ENCODE measurements around the gene MBD2.
"Not testable (repeated sequence)": the region's sequence is repeated elsewhere in the genome, so short reads cannot be mapped to it uniquely, and the experiment has no call there.

Gene MBD2

DNA sequence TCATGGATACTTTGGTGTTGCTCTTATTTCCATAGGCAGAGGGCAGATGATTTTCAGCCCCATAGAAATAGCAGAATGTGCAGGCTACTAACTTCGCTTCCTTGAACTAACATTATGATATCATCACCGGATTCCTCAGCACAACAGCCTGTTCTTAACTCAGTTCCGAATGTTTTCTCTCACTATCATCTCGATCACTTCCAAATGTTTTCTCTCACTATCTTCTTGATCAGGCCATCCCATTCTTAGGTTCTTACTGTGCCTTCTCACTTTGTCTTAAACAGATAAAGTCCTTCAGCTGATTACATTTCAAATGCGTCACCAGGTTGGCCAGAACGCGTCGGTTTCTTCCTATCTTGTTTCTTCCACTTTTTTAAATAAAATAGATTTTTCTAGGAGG, 11.4 kb upstream of the MBD2 start:
- DNase-seq, result no peak

DNA sequence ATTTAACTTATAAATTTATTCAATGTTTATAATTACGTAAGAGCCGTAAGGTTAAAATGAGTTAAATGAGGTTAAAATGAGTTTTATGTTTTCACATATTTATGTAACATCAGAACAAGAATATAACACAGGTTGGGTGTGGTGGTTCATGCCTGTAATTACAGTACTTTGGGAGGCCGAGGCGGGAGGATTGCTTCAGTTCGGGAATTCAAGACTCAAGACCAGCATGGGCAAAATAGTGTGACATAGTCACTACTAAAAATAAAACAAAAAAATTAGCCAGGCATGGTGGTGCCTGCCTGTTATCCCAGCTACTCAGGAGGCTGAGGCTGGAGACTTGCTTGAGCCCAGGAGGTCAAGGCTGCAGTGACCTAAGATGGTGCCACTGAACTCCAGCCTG, 9.3 kb upstream of the MBD2 start:
- DNase-seq, result no peak

DNA sequence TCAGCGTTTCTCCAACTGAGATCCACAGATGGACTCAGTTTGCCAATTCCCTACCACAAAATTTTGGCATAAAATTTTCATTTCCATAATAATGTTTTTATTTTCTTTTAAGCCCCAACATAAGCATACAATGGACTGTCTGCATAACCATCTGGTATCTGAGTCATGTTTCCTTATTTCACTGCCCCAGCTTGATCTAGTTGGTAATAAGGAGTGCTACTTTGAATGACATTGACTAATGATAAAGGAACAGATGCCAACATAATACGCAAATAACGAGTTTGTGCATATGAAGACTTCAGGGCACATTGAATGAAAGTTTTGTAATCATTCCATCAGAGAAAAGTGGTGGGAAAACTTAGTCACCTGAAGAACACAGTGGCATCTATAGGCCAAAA, 8.8 kb upstream of the MBD2 start:
- peak; percentile 19 to 47 for DNase-seq

DNA sequence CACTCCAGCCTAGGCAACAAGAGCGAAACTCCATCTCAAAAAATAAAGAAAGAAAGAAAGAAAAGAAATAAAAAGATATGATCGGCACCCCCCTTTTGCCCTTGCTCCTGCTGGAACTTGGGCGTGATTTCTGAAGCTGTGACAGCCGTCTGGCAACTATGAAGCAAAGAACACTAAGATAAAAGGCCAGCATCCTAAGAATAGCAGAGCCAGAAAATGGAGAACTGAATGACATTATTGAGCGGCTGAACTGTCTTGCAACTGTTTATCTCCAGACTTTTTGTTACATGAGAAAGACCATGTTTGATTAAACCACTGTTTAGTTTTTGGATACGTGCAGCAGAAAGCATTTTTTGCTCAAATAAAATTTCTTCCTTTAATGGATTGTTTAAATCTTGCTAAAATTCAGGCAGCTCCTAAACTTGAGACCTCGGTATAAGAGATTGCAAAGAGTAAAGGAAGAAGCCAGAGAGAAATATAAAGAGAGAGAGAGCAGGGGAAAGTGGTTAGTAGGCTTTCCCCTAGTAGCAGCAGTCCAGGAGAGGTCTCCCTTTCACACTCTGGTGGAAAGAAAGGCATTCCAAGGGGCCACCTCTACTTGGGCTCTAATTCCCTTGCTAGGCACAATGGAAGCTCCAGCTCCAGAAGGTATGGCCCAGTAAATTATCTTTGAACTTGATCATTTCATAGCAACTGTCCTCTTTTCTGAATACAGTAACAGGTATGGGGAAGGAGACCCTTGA, 8.2 kb upstream of the MBD2 start:
- no peak for DNase-seq

DNA sequence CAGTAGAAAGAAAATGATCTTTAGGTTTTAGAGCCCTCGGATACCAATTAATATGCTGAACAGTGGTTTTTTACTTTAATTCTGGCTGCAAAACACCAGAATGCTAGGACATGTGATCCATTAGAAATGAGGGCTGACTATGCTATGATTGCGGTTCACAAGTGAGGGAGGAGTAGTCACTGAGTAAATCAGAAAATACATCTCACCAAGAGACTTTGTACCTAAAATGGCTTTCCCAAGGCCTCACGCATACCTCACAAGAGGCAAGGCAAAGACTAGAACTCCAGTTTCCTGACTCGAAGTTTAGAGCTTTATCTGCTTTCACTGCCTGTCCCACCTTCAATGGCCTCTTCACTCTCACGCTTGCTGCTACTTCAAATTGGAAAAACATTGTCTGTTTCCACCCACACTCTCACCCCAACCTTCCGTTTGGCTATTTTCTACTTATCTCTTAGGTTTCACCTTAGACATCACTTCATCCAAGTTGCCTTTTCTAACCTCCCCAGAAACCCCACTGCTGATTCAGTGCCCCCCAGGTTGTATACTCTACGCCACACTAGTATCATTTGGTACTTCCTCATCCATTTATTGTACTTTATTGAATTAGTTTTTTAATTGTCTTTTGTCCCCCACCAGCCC, 5.1 kb upstream of the MBD2 start:
- DNase-seq, result no peak

DNA sequence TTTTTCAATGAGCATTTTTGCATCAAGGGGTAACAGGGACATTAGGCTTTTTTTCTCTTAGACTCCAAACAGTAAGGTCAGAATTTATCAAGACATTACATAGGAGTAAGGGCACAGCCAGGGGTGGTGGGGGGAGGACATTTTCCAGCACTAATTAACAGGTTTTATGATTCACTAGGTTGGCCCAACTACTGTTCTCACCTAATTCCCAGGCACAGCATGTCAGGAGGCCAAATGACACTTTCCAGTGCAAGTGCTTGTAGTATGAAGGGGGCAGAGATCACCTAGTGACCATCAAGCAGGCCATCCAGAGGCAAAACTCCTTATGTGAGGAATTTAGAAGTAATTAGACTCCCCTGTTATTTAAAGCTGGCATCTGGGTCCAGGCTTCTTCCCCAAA, 3.9 kb upstream of the MBD2 start:
- no peak for DNase-seq

DNA sequence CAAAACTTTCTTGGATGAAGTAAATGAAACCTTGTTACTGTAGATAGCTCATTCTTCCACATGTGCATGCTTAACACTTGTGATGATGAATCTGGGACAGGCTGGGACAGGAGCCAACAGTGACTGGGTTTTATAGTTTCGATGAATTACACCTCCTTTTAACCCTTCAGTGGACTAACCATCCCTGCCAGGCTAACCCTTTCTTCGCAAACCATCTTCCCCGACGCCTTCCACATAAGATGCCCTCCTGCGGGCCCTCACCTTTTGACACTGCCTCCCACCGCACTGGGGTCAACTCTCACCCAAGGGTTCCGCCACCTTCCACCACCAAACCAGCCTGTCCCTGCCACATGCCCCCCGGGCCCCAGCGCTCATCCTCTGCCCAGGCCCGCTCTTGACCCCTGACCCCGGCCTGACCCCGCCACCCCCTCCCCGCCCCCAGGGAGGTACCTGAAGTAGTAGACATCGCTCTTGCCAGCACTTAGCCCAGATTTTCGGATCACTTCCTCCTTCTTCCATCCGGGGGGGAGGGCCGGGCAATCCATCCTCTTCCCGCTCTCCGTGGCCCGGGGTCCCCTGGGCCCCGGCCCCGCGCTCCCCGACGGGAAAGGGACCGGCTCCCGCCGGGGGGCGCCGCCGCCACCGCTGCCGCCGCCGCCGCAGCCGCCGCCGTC, 764 bp downstream of the MBD2 start:
- DNase-seq, result peak; percentile 34 to 45

DNA sequence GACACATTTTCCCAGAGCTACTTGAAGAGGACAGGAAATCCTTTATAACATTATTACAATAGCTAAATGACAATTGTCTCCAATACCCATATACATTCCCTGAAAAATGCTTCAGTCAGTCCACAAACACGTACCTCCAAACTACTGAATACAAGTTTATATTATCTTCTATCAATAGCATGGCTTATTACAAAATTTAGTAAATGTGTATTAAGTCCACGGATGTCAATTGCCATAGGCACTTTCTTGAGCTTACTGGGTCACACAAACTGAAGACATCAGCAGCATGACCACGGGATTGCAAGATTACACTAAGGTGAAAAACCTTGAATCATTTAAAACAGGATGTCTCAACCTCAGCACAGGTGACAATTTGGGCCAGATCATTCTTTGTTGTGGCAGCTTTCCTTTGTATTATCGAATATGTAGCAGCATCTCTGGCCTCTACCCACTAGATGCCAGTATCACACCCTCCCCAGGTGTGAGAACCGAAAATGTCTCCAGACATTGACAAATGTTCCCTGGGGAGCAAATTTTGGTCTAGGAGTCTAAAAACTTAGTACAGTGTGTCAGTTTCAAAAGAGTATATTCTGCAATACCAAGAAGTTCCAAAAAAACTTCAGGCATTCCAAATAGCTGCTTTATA, 1.4 kb downstream of the MBD2 start:
- peak; percentile 15 to 23 for DNase-seq

DNA sequence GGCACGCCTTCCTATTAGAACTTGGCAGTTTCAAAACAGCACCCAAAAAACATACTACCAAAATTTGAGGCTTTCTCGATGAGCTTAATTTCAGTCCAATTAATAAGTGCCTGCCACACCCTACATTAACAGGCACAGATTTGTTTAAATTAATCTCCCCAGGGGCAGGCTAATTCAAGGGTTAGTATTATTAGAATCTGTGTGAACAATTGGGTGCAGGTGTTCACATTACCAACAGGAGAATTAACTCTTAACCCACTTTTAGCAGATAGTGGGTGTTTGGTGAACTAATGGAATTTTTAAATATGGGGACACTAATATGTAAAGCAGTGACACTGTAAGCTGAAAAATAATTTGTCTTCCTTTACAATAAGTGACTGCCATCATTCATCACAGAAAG, 4.1 kb downstream of the MBD2 start:
- DNase-seq, result no peak

DNA sequence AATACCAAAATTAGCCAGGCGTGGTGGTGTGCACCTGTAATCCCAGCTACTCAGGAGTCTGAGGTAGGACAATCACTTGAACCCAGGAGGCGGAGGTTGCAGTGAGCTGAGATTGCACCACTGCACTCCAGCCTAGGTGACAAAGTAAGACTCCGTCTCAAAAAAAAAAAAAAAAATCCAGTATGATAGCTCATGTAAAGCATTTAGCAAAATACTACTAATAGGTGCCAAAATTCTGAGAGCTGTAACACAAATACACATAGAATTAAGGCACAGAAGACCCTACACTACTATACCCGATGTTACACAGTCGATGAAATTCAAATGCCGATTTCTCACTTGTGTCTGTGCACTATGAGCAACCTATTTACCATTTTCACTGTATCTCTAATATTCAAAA, 5.7 kb downstream of the MBD2 start:
- not testable (repeated sequence) for DNase-seq

DNA sequence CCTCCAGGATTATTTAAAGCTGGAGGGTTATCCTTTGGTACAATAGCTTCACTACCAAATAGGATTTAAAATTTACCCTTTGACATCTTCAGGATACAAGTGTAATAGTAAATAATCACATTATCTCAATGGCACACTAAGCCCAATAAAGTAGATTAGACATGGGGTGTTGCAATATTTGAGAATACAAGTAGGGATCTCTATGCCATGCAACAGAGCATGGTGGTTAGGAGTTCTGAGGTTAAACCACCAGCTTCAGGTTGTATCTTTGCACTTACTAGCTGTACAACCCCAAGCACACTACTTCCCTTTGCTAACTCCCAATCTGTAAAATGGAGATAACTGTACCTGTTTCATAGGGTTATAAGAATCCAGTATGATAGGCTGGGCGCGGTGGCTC, 6.2 kb downstream of the MBD2 start:
- no peak for DNase-seq

DNA sequence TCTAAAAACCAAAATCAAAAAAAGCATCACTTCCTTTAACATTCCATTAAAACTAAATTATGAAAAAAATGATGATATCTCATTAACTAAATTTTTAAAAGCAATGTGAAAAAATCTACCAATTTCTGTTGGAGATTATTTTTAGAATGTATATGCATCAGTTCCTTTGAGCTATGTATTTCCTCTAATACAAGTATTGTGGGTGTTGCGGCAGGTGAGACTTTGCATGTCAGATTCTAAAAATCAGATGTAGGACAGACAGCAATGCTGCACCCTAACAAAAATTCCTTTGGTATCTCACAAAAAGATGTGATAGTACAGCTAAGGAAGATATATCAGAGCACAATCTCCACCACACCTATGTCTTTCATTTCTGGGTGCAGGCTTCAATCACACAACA, 6.8 kb downstream of the MBD2 start:
- DNase-seq, result no peak

DNA sequence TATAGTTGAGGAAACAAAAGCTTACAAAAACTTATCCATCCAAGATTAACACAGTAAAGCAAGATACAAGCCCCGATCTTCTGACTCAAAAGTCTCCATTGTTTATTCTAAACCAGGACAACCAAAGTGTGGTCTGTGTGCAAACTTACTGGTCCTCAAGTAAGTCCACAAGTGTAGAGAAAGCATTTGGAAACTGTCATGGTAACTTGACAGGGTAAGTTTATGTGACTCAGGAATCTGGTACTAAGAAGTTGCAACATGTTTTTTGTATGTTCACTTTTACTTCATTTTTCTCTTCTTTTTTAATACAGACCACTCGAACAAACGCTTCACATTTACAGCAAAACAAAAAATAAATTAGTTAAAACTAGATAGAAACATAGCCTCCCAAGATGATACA, 9.4 kb downstream of the MBD2 start:
- no peak for DNase-seq

DNA sequence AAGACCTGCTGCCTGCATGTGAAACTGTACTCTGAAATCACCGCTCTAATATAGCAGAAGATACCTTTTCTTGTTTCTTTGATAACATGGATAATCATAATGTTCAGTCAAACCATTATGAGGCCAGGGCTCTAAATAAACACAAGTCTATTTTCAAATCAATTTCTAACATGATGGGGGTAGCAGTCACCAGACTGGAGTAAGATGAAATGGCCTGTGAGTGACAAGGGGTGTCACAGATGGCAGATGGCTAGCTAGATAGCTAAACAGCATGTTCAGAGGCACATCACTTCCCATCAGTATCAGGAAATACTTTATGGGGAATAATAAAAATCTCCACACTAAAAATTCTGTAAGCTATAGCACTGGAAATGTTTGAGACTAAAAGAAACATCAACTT, 14.0 kb downstream of the MBD2 start:
- DNase-seq, result no peak

DNA sequence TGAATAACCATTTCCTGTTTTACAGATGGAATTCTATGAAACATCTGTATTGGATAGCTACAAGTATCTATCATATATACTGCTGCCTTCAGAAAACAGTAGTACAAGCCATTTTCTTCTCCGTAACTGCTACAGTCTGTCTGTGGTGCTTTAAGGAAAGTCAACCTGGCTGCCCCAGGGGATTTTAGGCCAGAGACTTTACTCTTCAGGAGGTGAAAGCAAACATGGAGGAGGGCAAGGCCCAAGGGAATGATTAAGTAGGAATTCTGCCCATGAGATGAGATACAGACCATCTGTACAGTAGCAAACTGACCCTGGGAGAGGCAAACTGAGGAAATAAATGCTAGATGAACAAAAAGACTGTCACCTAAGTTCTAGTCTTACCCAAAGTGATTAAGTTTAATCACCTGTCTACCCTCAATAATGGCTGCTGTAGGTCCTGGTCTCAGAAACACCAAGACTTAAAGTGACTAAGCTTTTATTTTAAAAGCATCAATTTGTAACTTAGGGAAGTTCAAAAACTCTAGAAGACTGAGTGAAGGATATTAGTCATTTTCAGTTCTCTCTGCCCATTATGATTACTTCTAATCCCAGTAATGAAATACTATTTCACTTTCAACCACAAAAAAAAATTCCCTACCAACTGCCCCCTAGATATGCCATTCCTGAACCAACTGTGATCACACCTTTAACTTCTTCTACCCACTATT, 14.8 kb downstream of the MBD2 start:
- peak in 1 of 2 donors; percentile 28 for DNase-seq

DNA sequence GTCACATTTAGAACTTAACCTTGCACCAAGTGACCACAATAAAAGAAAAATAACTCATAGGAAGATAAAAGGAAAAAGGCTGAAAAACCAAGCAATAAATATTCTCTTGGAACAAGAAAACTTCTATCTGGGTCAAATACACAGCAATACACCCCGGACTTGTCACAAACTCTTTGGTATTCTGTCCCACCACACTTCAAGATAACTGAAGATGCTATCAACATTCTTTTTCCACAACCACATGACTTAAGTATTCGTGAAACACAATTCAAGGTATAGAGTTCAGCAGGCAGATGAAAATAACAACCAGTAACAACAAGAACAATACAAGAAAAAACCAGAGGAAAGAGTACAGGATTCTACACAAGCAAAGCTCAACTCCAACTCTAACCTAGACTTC, 18.0 kb downstream of the MBD2 start:
- DNase-seq, result no peak

DNA sequence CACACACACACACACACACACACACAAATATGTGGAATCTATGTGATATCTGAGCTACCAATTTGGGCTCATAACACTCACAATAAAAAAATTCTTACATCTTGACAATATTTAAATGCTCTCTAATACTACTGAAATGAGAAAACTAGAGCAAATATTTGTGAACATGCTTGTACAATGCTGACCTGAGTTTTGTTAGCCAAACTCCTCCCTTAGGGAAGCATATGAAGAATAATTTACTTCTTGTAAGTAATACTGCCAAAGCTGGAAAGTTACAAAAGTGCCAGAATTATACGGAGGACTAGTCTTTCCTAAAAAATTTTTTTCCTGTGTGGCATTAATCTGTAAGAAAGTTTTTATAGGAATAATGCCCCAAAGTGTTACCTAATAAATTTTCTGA, 18.5 kb downstream of the MBD2 start:
- no peak for DNase-seq

DNA sequence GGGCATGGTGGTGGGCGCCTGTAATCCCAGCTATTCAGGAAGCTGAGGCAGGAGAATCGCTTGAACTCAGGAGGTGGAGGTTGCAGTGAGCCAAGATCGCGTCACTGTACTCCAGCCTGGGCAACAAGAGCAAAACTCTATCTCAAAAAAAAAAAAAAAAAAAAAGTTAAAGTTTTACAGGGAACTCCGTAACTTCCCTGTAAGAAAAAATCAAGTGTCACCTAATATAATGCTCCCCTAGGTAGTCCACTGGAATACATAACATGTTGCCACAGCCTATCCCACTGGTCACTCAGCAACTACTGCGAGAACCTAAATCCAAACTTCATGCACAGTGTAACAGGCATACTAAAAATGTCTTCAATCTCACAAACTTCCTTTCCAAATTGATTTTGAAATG, 19.0 kb downstream of the MBD2 start:
- not testable (repeated sequence) for DNase-seq

DNA sequence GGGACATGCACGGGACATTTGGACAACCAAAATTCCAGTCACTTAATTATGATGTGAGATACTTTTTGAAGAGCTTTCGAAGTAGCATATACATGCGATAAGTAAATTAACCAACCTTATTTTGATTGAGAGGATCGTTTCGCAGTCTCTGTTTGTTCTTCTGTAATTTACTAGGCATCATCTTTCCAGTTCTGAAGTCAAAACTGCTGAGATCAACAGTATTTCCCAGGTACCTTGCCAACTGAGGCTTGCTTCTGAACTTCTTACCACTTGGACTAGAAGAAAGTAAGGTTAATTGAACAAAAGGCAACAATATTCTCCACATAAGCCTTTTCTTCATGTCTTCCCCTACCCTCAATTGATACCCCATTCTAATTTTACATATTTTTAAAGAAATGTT, 19.6 kb downstream of the MBD2 start:
- no peak for DNase-seq

DNA sequence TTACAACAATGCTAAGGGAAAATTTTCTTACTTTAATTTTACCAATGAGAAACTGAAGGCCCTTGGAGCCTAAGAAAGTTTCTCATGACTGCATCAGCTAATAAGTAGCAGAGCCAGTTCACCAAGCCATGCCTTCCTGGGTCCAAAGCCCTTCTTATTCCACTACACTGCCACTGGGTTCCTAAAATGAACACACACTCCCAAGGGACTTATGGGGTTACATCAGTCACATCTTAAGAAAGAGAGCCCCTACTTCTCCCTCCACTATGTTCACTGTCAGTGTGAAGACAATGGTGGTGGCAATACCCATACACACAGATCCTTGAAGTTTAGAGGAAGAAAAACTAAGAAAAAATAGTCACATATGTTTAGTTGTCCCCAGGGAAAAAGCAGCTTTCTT, 20.6 kb downstream of the MBD2 start:
- no peak for DNase-seq

DNA sequence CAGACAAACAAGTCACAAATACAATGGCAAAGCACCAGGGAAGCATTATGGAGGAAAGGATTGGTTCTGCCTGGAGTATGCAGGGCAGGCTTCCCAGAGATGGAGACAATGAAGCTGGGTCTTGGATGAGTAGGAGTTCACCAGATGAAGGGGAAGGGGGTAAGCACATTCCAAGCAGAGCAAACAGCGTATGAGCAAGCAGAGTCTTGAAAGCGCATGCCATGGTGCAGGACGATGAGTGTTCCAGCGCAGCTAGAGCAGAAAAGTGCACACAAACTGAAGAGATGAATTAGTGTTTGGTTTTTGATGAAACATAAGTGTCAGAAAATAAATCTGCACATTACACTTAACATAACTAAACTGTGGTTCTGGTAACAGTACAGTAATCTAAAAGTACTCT, 21.6 kb downstream of the MBD2 start:
- no peak for DNase-seq

DNA sequence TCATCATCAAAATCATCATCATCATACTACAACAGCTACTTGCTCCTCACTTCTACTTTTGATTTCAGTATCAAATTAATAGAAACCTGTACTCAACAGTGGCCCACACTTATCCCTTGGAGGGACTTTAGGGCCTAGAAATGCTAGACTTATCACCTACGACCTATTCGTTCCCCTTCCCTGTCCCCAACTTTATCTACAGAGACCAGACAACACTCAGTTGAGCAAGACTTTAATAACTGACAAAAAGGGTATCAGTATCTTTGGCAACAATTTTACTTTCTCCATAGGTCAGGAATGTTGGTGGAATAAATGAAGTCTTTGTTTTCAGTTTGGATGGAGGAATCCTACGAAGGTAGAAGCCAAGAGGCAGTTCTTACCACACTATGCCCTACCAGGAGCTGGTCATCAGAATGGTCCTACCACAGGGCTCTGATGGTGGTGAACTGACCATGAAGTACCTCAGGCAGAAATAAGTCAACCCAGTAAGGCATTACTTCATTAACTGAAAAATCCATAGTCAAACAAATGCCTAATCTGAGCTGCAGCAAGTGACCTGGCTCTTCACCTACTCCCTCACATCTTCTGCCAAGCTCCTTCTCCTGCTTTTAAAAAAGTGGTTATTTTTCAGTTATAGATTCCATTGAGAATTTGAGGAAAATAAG, 26.6 kb downstream of the MBD2 start:
- no peak for DNase-seq

Data from inflammatory macrophage (primary cell).